H4 (cell line): ENCODE measurements around the gene MAPT. TPM values are rescaled to one million over a fixed set of nuclear protein-coding genes. Genes with fewer than 3 reads are reported as not detected.
"Not testable (repeated sequence)": the region's sequence is repeated elsewhere in the genome, so short reads cannot be mapped to it uniquely, and the experiment has no call there.

Experiments used
- DNase-seq: peaks from one replicate; pipeline ENCODE4 v3.0.0-alpha.2; 2015; ENCODE audit warnings: low spot score
- total RNA-seq: library from RNA; depleted of rRNA; stranded (reverse); fragments of >200 nt; shearing (Covaris generic); gene quantifications from 2 replicates; pipeline ENCODE4 v1.2.3, GENCODE V29; 2014

The MAPT gene
- total RNA-seq, 1 experiment from 2014 or later = 2.3 TPM

- DNase-seq = no peak
Measured at GRCh38 chr17:45927247-45927646, 32.9 kb downstream of the MAPT start.

GRCh38 chr17:45929344-45929743 lies 35.0 kb downstream of the MAPT start:
- no peak for DNase-seq

GRCh38 chr17:45930420-45930951 lies 36.1 kb downstream of the MAPT start:
- DNase-seq = no peak

- no peak for DNase-seq
Measured at GRCh38 chr17:45931677-45932076, 37.3 kb downstream of the MAPT start.

- no peak for DNase-seq
Measured at GRCh38 chr17:45934044-45934979, 40.0 kb downstream of the MAPT start.

GRCh38 chr17:45935197-45935709 lies 40.9 kb downstream of the MAPT start:
- no peak for DNase-seq

GRCh38 chr17:45935710-45936509 lies 41.6 kb downstream of the MAPT start:
- no peak for DNase-seq

GRCh38 chr17:45936610-45937009 lies 42.3 kb downstream of the MAPT start:
- no peak for DNase-seq

GRCh38 chr17:45937186-45937585 lies 42.8 kb downstream of the MAPT start:
- not testable (repeated sequence) for DNase-seq

- no peak for DNase-seq
Measured at GRCh38 chr17:45939395-45939794, 45.0 kb downstream of the MAPT start.

GRCh38 chr17:45940293-45940692 lies 45.9 kb downstream of the MAPT start:
- DNase-seq = no peak

GRCh38 chr17:45940826-45941225 lies 46.5 kb downstream of the MAPT start:
- no peak for DNase-seq

- DNase-seq = no peak
Measured at GRCh38 chr17:45941395-45941794, 47.0 kb downstream of the MAPT start.

- peak; percentile 70 for DNase-seq
Measured at GRCh38 chr17:45942284-45942683, 47.9 kb downstream of the MAPT start.

GRCh38 chr17:45946841-45947256 lies 52.5 kb downstream of the MAPT start:
- no peak for DNase-seq

- no peak for DNase-seq
Measured at GRCh38 chr17:45948498-45948880, 54.1 kb downstream of the MAPT start.

- peak; percentile 71 for DNase-seq
Measured at GRCh38 chr17:45948881-45949624, 54.7 kb downstream of the MAPT start.

GRCh38 chr17:45949755-45950320 lies 55.5 kb downstream of the MAPT start:
- DNase-seq = no peak

- no peak for DNase-seq
Measured at GRCh38 chr17:45950888-45951287, 56.5 kb downstream of the MAPT start.

- DNase-seq = no peak
Measured at GRCh38 chr17:45951403-45951802, 57.0 kb downstream of the MAPT start.

GRCh38 chr17:45951941-45952340 lies 57.6 kb downstream of the MAPT start:
- DNase-seq = no peak
